HG03457 (cell line): ENCODE results near the gene AMHR2.
A peak's percentile ranks its signal among the peaks of the same experiment; 100 is the strongest.

ENCODE experiments used
- ATAC-seq: cut with Tn5 transposase; IDR thresholded peaks from one replicate; pipeline ENCODE4 v1.9.1; 2021; ENCODE audit warnings: moderate number of reproducible peaks; ENCODE audit not compliant: unreplicated experiment

Gene AMHR2

DNA sequence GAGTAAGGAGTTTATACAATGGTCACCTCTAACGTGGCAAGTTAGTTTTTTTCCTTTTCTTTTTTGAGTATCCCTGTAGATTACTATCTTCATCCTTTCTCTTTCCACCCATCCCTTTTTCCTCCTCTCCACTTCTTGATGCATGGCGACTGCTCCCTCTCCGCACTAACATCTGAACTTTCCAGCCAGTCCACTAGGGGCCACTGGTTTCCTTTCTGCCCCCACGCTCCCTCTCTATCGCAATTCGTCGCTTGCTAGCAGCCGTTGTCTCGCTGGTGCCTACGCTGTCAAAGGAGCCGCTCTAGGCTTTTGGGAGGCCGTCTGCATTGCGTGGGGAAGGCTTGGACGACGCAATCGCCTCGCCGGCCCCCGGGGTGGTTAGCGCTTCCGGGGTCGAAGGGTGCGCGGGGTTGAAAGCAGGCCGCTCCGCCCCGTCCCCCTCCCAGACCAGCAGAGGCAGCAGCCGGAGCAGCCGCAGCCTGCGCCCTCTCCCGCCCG lies 28.1 kb downstream of the AMHR2 start, which contains the start of gene PCBP2:
Gene PCBP2 (plus strand): TSS at position 442 of the 498 bp plus-strand sequence. CDS start 2,699 bp downstream, outside the sequence.
- ATAC-seq: peak; percentile 91

DNA sequence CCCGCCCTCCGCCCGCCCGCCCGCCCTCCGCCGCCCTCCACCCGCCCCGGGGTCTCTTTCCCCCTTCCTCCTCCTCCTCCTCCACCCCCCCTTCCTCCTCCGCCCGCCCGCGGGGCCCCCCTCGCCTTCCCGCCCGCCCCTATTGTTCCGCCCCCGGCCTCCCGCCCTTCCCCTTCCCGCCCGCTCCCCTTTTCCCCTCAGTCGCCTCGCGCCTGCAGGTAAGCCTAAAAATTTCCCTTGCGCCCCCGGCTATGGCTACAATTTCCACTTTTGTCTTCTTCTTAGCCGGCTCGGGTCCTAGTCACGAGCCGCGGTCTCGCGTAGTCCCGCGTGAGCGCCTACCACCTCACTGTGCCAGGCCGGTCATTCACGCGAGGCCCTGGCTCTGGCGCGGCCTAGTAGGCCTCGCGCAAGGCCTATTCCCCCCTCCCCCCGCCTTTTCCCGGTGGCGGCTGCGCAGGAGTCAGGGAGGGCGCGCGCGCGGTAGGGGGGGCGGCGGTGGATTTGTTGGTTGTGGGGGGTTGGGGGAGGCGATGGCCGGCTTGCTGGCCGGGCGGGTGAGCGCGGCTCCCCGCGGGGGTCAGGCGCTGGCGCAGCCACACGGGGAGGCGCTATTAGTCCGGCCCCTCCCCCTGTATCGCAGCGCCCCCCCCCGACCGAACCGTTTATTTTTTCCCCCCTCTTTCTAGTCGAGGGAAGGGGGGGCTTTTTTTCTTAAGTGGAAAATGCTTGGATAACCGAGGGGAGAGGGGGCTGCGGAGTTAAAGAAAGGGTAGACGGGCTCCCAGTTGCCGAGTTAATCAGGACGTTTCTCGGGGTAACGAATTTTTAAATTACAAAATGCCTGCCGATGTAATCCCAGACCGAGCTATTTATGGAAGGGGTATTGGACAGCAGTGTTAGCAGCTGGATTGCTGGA lies 28.8 kb downstream of the AMHR2 start:
- no peak for ATAC-seq

DNA sequence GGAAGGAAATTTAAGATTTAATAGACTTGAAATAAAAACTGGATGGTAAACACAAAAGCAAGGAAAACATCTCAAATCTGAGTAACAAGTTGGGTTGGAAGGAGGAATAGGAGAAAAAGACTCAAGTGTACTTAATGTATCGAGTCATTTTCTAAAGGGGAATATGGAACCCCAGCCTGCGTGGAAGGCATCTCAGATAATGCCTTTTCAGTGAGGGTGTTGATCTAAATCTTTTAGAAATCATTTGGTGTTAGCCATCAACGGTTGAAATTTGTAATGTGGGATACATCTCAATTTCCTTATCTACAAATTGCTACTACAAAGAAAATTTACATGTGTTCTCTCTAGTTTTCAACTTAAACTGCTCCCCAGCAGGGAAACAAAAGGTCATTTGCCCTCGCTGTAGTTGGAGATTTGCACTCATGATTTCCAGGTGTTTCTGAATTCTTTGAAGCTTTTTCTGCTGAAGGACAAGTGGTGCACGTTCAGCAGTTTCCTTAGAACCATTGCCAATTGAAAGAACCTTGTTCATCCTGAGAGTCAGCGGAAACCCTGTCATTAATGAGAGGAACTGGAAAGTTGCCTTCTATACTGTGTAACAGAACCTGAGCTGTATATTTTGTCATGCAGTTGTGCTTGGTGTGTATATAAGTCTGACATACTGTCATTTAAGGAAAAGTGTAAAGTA lies 30.4 kb downstream of the AMHR2 start:
- no peak for ATAC-seq

DNA sequence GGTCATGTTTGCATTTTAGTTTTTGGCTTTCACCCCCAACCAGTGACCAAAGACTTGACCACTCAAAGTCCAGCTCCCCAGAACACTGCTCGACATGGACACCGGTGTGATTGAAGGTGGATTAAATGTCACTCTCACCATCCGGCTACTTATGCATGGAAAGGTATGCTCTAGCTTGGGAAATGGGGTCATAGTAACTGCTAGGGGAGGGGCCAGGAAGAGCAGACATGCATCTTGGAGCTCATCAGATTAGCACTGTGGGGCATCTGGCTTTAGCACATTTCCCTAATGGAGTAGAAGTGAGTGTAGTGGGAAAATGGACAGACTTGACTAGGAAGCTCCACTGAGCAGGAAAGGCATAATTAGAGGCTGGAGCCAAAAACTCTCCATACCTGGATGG lies 31.1 kb downstream of the AMHR2 start:
- ATAC-seq: no peak

DNA sequence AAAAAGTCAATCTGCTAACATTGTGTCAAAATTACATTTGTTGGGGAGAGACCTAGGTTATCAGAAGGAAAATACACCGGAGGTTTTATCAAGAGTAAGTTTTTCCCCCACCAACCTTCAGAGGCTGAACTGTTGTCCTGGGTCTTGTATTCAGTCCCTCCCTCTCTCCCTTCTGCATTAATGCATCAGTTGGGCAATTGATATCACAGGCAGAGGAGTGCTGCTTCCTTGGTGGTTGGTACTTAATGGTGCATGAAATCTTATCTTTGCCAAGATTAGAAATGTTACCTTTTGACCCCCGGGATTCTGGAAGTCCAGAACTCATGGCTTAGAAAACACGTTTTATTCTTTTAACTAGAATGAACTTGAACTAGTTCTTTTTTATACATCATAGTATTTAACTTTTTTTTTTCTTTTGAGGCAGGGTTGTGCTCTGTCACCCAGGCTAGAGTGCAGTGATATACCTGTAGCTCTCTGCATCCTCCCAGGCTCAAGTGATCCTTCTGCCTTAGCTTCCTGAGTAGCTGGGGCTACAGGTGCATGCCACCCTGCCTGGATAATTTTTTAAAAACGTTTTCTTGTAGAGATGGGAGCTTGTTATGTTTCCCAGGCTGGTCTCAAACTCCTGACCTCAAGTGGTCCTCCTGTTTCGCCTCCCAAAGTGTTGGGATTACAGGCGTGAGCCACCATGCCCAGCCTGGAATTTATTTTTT lies 33.2 kb downstream of the AMHR2 start:
- no peak for ATAC-seq

DNA sequence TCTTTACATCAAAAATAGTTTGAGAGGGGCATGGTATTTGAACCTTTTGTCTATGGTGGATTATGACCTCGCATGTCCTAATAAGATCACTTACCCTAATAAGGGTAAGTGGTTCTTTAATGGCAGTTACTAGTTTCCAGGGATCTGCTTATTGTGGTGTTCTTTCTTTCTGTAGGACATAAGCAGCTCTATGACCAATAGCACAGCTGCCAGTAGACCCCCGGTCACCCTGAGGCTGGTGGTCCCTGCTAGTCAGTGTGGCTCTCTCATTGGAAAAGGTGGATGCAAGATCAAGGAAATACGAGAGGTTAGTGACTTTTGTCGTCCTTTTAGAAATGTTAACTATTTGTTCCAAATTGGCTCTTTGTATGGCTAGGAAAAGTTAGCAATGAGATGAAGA lies 35.4 kb downstream of the AMHR2 start:
- ATAC-seq: no peak

DNA sequence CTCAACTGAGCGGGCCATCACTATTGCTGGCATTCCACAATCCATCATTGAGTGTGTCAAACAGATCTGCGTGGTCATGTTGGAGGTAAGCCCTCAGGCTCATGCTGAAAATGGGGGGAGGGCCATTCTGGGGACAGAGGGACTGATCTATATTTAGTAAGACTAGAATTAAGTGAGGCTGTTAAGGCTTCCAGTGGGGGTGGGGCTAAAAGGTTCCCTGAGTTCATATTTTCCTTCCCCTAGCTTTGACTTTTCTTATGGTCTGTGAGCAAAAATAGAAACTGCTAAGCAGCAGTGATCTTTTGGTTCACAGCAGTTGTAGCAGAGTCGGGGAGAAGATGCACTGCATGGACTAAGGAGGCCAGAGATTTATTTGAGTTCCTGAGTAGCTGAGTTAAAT lies 37.4 kb downstream of the AMHR2 start:
- ATAC-seq: no peak

DNA sequence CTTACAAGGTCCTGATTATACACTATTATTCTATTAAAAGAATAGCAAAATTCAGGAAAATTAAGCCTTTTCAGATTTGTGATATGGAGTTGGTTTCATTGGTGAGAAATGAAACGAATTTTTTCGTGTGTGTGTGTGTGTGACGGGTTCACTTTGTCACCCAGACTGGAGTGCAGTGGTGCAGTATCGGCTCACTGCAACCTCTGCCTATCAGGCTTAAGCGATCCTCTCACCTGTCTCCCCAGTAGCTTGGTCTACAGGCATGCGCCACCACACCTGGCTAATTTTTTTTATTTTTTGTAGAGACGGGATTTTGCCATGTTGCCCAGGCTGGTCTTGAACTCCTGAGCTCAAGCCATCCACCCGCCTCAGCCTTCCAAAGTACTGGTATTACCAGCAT lies 37.9 kb downstream of the AMHR2 start:
- no peak for ATAC-seq

DNA sequence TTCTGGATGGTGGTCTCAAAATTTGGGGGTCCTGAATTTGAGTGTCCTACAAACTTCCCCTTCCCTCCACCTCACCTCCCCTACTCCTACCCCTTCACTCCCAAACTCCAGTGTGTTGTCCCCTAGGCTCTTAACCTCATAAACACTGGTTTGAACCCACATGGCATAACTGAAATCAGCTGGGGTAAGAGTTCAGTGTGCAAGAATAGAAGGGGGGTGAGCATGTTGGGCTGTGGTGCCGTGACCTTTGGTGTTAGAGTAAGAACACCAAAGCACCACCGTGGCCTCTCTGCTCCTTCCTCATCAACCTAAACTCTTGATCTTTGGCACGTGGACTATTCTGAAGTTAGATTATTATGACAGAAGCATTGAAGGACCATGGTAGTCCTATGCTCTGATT lies 39.3 kb downstream of the AMHR2 start:
- no peak for ATAC-seq

DNA sequence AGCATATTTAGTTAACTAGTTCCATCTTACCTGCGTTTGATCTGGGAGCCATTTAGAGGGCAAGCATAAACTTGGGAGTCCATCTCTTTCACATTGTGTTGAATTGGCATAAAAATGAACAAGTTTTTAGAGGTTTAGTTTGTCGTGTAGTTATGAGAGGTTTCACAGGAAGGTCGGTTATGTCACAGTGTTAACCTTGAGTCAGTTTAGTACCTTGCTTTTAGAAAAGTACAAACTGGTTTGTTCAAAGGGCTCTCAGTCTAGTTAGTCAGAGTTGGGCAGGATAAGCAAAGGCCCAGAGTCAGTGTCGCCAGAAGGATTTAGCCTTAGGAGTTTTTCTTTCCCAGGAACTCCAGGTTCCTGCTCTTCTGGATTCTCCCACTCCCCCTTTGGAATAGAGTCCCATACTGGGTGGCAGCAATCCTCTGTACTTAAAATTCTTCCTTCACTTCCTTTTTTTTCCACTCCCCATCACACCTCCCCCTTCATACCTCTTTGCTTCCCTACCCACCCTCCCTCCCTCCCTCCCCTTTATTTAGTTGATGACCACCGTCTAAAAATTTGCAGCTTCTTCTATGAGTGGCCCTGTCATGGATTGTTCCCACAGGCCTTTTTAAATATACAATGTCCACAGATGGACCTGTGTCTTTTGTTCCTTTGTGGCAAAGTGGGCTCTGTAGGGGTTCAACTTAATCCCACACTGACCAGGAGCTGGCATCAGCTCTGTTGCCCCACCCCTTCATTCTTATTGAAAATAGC lies 40.3 kb downstream of the AMHR2 start:
- no peak for ATAC-seq

DNA sequence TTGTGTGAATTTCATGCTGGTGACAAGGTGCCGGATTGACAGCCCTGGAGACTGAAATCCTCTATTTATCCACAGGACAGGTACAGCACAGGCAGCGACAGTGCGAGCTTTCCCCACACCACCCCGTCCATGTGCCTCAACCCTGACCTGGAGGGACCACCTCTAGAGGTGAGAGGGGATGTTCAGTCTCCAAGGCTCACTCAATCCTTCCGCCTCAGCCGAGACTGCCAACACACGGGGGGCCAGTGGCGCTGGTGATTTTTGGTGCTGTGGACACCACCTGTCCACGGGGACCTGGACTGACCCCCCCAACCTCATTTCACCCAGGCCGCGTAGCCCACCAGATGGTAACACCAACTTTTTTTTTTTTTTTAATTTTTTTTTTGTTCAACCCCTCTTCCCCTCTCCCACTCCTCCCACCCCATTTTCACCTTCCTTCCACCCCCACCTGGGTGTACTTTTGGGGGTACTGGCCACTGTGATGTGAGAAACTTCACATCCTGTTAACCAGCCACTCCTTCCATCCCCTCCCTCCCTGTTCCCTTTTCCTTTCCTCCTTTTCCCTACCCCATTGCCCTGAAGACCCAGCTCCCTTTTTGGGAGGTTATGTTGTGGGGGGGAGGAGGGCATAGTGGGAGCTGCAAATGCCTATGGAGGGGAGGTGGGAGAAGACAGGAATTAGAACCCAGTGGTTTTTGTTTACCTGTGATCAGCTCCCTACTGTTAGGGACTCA lies 41.2 kb downstream of the AMHR2 start:
- no peak for ATAC-seq

DNA sequence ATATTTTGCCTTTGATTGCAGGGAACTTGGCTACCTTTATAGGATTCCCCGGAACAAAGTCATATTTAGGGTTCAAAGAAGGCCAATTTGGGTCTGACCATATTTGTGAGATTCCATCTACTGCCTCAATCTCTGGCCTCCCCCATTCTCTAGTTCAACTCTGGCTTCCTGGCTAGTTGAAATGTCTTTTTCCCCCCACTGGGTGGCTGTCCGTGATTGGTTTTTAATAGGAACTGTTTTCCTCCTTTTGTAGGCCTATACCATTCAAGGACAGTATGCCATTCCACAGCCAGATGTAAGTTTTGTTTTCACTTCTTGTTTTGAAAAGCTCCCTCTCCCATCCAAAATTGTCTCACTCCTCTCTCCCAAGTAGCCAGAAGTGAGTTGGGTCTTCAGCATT lies 42.0 kb downstream of the AMHR2 start:
- no peak for ATAC-seq

DNA sequence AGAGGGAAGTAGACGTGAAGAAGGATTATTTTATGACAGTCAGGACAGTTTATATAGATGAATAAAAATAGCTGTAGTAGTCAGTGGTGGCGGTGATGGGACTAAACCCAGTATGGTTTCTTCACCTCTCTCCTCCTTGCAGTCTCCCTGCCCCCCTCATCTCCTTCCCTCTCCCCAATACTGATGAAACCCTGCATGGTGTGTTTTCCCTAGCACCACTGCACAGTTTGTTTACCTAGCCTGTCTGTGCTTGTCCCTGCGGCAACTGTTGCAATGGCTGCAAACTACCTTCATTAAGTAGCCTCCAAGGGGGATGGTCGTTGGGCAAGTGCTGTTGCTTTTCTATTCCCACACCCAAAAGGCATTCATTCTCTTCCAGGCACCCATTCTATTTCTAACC lies 43.0 kb downstream of the AMHR2 start:
- no peak for ATAC-seq

DNA sequence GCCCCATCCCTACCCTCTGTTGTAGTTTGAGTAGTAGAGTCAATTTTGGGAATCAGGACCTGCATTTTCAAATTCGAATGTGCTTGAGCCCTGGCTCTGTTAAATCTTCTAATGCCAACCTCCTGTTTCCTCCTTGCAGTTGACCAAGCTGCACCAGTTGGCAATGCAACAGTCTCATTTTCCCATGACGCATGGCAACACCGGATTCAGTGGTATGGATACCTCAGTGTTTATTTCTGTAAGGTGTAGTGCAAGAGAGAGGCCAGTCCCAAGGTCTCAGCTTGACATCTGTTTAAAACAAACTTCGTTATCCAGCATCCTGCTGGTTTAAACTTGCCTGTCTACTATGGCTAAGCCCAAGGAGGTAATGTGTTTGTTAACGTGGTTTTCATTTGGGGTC lies 43.4 kb downstream of the AMHR2 start:
- no peak for ATAC-seq

DNA sequence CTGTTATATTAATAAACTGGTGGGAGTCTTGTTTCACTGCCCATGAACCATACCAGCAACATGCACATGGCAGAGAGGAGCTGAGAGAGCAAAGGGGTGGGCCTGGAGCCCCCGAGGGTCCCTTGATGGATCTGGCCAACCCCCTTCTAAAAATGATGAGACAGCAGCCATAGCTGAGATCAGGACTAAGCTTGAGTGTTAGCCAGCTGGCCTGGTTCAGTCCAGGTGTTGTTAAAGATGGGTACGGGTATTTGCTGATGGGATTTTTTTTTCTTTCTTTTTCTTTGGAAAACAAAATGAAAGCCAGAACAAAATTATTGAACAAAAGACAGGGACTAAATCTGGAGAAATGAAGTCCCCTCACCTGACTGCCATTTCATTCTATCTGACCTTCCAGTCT lies 44.2 kb downstream of the AMHR2 start:
- ATAC-seq: no peak

DNA sequence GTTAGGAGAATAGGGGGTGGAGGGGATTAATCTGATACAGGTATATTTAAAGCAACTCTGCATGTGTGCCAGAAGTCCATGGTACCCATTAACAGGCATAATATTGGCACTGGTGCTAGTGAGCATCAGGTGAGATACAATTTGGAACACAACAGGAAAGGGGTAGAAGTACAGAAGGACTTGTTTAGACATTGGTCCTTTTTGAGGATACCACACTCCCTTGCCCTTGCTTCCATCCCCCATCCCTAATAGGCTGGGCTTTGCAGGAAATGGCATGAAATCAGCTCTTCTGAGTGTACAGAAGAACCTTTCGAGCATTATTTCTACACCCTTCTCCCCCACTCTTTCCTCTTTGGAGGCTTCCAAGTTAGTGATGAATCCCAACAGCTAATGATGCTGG lies 44.6 kb downstream of the AMHR2 start:
- no peak for ATAC-seq

DNA sequence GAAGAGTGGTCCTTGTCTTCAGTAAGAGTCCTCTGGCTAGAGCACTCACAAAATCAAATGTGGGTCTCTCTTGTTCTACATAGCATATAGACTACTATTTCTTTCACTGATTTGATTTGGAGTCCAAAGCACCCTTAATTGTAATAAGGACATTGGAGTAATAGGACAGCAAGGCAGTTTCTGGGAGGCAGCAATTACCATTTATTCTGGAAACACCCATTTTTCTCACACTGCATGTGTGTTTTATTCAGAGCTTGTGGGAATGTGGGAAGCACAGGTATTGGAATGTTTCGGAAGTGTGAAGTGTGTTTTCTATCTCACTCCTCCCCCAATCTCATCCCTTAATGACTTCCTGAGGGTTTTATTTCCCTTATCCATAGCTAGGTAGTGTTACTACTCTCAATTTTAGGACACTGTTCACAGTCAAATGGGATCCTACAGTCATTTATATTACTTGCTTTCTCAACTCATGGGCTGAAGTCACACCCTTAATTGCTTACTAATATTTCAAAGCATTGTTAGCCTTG lies 48.5 kb downstream of the AMHR2 start:
- ATAC-seq: no peak

DNA sequence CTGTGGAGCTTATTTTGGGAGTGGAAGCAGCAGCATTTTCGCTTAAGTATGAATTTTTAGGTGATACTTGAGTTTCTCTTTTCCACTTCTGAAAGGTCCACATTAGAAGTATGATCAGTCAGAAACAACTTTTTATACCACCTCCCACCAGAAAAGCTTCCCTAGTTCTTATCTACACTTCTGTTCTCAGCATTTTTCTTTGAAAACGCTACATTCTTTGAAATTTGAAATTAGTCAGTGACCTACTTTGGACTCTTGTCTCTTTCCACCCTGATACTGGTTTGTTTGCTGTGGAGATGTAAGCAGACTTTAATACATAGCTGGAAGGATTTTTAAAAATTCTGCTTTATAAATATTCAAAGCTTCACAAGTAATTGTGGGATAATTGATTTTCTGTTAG lies 50.4 kb downstream of the AMHR2 start:
- ATAC-seq: no peak

DNA sequence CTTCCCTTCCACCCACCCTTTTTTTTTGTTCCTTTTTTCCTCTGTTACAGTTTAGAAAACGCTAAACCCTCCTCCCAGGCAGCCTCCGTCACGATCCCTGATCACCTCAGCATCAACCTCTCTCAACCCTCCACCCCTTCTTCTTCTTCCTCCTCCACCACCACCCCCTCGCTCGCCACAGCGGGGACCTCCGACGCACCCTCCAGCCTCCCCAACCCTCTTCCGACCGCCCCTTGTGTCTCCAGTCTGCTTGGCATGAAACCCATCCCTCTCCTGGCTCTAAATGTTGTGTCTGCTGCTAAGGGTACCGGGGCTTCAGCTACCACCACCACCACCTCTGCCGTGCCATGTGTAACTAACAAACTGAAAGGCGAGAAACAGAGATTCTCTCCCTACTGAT lies 51.2 kb downstream of the AMHR2 start:
- ATAC-seq: no peak

DNA sequence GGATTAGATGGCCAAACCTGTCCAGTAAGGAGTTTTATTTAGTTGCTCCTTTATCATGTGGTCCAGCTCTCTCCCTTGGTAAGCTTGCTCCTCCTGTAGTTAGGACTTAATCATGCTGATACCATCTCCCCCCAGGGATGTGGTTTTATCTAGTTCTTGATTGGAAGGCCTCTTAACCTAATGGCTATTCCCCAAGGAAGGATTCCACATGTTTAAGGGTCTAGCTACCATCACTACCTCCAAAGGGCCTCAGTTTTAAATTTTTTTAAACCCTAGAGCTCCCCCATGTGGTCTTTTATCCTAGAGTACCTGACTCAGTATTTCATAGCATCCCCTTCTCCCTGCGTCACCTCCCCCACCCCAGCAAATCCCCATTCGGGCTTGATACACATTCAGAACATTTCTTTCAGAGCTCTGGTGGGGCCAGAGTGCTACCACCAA lies 53.1 kb downstream of the AMHR2 start:
- no peak for ATAC-seq
